Measurements from ENCODE around the gene LRRTM3.

The LRRTM3 gene

DNA sequence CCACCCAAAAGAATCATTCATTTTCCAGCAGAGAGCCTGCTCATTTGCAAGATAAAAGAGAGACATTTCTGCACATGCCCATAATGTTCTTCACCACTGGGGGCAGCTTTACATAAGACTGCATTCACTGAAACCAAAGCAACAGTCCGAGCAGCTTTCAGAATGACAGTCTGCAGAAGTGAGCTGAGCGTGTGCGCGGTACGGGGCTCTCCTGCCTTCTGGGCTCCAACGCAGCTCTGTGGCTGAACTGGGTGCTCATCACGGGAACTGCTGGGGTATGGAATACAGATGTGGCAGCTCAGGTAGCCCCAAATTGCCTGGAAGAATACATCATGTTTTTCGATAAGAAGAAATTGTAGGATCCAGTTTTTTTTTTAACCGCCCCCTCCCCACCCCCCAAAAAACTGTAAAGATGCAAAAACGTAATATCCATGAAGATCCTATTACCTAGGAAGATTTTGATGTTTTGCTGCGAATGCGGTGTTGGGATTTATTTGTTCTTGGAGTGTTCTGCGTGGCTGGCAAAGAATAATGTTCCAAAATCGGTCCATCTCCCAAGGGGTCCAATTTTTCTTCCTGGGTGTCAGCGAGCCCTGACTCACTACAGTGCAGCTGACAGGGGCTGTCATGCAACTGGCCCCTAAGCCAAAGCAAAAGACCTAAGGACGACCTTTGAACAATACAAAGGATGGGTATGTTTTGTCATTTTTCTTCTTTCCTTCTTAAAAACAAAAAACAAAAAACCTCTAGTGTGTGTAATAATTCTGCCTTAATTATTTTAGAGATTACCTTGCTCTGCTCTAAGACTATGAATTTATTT, at the start of gene LRRTM3:
Gene LRRTM3, plus strand, starts transcription at position 141 of the 820 bp plus-strand sequence.
- DNase-seq (ENCODE audit: low read depth in 2 of 3, low spot score in 1 of 3), result peak in 2 of 3 donors; percentile 1

DNA sequence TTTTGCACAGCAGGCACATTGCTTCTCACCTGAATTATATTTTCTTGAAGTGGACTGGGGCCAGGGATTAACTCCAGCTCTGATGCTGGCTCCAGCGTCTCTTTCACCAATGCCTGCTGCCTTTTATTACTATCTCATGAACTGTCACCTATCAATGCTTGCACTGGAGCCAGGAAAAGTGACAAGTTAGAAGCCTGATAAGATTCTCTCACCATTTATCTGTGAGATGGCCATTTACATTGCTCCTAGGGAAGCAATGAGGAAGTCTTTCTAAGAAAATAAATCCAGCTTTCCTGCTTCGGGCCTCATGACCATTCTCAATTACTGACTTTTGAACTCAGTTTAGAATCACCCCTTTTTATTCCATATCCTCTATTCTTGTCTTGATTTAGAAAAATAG, 48.5 kb upstream of the LRRTM3 start:
- DNase-seq (ENCODE audit: low read depth in 2 of 3, low spot score in 1 of 3), result no peak

DNA sequence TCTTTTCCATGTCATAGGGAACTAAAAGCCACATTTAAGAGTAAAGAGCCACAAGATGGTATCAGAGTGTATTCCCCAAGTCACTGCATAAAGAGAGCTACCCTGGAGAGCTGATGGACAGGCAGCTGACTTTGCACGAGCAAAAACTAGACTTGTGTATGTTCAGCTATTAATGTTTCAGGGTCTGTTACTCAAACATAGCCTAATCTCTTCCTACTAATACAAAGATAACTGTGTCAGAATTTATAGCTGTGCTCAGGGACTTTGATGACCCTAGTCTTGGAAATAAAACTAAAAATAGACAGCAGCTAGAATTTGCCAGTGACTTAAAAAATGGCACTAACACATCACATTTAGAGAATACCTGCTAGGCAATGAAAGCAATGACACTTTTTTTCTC, 45.5 kb upstream of the LRRTM3 start:
- DNase-seq (ENCODE audit: low read depth in 2 of 3, low spot score in 1 of 3), result no peak

DNA sequence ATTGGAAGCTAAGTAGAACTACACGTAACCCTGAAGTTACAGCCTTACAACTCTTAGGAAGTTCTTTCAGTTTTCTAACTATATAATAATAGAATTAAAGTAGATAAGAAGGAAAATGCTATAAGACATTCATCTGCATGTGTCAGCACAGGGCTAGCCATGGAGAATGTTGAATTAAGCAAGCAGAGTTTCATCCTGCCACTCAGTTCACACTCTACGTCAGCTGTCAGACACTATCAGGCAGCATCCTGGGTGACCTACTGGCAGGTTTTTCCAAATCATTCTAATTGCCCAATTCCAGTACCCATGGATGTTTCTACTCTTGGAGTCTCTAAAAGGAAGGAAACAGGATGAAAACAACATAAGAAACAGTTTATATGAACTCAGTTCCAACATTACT, 45.0 kb upstream of the LRRTM3 start:
- no peak for DNase-seq (ENCODE audit: low read depth in 2 of 3, low spot score in 1 of 3)

DNA sequence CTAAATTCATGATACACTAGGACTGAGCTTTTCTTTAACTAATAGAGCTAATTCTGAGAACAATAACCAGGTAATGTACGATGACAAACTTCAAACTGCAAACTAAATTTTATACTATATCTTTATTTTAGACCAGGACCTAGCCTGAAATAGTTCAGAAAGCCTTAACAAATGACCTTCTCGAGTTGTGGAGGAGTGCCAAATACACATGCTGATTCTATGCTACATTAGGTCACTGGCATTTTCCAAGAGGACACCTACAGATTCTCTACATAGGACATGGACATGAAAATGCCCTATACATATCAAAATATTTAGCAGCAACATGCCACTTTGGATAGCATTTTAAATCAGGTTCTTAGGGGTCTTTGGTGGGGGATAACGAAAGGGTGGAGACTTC, 44.0 kb upstream of the LRRTM3 start:
- DNase-seq (ENCODE audit: low read depth in 2 of 3, low spot score in 1 of 3), result no peak

DNA sequence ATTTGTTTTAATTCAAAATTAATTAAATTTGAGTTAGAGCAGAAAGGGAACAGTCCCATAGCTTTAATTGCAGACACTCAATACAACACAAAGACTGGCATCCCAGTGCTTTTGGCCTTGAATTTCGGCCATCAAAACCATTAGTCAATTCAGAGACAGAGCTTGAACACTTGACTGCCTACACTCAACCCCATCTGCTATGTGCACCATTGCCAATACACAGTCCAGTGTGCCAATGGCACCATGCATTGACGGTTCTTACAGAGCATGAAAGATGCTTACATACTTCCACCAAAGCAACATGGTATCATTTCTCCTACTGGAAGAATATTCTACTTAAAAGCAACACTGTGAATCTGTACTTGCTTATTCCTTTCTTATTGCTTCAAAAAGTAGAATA, 43.6 kb upstream of the LRRTM3 start:
- DNase-seq (ENCODE audit: low read depth in 2 of 3, low spot score in 1 of 3), result no peak

DNA sequence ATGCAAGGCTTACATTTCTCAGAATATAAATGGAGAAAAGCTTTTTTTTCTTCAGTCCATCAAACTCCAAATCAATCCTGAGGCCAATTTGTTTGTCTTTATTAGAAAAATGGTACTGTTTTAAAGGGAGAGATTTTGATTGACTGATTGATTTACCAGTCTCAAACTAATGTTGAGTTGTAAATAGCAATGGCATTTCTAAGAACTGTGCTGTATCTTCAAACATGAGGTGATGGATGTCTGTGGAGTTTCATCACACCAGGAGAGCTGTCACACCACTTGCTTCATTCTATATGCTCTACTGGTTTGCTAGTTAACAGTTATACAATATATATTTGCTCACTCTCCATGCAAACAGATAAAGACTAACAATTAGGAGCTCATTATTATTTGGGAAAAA, 39.0 kb upstream of the LRRTM3 start:
- no peak for DNase-seq (ENCODE audit: low read depth in 2 of 3, low spot score in 1 of 3)

DNA sequence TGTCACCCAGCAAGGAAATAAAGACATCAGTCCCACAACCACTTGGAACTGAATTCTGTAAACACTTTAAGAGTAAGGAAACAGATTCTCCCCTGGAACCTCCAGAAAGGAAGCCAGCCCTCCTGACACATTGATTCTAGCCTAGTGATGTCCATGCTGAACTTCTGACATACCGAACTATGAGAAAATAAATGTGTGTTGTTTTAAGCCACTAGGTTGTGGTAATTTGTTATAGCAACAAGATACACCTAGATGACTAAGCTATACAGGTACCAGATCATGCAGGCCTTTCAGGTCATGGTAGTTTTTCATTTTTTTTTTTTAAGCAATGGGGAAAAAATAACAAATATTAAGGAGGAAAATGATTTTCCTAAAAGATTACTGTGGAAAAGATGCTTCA, 37.6 kb upstream of the LRRTM3 start:
- no peak for DNase-seq (ENCODE audit: low read depth in 2 of 3, low spot score in 1 of 3)

DNA sequence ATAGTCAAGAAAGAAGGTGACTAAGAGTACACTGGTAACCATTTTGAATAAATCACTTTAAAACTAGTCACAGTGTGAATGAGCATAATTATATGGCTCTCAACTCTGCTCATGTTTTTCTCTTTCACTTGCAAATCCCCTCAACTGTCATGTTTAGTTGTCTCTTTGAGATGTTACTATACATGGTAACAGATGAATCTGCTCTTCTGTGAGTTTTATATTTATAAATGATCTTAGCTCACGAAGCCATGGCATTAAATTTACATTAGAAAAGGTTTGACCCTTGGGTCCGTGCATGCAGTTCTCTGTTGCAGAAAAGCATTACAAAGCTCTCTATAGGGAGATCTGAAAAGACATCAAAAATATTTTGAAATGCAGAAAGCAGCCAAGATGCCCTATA, 33.0 kb upstream of the LRRTM3 start:
- no peak for DNase-seq (ENCODE audit: low read depth in 2 of 3, low spot score in 1 of 3)

DNA sequence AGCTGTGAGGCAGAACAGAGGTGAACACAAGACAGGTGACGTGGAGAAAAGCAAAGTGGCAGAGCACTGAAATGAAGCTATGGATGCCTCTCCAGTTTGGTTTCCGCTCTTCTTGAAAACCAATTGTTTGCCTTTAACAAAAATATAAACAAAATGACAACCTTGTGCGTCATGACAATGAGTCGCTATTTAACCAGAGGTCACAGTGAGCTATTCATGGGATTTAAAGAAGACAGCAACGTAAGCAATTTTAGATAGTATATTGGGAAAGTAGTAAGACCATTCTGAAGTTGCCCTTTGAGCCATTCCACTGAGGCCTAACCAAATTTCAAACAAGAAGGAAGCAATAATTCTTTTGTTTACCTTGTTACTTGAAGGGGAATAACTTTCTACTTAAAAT, 15.2 kb upstream of the LRRTM3 start:
- DNase-seq (ENCODE audit: low read depth in 2 of 3, low spot score in 1 of 3), result no peak

DNA sequence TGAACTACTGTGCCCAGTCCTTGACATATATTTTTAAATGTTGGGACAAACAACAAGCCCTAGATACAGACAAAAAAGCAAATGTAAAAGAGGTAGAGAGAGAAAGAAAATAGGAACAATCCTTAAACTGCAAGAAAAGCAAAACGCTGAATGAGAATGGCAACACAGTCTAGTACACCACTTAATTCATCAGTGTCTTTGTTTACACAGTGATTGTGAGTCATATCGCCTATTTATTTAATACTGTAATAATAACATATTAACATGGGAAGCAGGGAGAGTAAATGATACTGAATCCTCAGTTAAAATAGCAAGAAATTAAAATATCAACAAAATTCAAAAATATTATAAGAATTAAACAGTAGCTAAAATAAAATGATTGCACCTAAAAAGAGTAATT, 9.8 kb upstream of the LRRTM3 start:
- DNase-seq (ENCODE audit: low read depth in 2 of 3, low spot score in 1 of 3), result no peak

DNA sequence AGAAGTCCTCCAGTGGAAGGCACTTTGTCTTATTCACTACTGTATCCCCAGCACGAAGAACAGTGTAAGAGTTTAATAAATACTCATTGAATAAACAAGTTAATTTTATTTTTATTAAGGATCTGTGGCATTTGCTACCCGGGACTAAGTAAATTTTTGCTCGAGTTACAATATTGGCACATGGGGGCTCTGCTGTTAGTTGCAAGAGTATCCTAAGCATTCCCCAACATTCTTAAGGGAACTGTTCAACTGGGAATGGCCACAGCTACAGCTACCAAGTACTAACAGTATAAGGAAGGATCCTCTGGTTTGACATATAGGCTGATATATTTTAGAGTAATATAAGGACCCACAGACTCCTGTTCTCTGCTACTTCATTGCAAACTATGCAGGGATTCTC, 8.7 kb upstream of the LRRTM3 start:
- DNase-seq (ENCODE audit: low read depth in 2 of 3, low spot score in 1 of 3), result no peak

DNA sequence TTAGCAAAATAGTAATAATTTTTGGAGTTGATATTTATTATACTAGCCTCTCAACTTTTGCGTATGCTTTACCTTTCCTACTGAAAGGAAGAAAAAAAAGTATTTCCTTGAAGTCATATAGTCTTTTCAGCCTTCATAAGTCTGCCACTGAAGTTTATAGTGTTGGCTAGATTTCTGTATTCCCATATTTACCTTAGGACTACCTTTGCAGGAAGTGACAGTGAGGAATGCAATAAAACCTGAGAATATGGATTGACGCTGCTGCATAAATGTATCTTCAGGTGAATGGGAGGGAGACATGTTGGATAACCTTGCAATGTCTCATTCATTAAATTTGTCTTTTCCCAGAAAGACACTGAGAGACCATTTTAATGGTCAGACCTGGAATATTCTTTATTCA, 6.6 kb upstream of the LRRTM3 start:
- DNase-seq (ENCODE audit: low read depth in 2 of 3, low spot score in 1 of 3), result no peak

DNA sequence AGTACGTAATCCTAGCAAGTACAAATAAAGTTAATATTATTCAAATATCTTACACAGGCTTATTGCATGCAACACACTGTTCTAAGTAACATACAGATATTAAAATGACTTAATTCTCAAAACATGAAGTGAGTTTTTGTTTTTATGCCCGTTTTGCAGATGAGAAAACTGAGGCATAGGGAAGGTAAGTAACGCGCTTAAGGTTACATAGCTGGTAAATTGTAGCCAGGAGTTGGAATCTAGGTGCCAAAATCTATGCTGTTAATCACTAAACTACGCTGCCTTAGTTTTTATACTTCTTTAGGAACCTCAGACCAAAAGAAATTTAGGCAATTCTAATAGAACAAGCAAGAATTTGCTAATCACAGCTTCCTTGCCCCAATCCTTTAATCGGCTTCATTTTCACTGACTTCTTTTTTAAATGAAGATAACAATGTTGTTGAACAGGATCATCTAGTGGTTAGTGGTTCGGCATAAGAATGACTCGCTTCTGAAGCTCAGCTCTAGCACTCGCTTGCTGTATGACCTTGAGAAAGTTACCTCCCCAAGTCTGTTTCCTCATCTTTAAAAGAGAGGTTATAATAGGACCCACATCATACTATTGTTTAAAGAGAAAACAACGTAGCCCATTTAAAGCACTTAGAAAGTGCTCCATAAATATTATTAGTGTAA, 1.0 kb upstream of the LRRTM3 start:
- no peak for DNase-seq (ENCODE audit: low read depth in 2 of 3, low spot score in 1 of 3)

DNA sequence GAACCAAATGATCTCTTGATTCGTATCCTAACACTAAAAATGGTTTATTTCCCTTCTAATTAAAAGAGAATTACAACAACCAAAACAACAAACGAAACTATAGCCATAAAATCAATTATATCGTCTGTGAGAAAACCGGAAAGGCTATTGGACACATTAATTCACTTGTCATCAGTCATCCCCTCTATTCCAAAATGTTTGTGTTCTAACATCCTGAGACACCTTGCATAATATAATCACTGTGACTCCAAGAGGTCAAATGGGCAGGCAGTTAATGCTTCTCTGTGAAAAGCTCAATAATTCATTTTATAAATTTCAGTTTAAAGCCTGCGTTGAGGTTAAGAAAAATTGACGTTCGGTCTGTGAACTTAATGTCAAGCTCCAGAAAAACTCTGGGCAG, 463 bp upstream of the LRRTM3 start:
- DNase-seq (ENCODE audit: low read depth in 2 of 3, low spot score in 1 of 3), result no peak

DNA sequence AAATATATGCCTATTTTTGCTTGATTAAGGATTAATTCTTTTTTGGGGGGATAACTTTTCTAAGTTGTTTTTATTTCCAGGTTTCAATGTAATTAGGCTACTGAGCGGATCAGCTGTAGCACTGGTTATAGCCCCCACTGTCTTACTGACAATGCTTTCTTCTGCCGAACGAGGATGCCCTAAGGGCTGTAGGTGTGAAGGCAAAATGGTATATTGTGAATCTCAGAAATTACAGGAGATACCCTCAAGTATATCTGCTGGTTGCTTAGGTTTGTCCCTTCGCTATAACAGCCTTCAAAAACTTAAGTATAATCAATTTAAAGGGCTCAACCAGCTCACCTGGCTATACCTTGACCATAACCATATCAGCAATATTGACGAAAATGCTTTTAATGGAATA, 1.0 kb downstream of the LRRTM3 start:
- no peak for DNase-seq (ENCODE audit: low read depth in 2 of 3, low spot score in 1 of 3)

DNA sequence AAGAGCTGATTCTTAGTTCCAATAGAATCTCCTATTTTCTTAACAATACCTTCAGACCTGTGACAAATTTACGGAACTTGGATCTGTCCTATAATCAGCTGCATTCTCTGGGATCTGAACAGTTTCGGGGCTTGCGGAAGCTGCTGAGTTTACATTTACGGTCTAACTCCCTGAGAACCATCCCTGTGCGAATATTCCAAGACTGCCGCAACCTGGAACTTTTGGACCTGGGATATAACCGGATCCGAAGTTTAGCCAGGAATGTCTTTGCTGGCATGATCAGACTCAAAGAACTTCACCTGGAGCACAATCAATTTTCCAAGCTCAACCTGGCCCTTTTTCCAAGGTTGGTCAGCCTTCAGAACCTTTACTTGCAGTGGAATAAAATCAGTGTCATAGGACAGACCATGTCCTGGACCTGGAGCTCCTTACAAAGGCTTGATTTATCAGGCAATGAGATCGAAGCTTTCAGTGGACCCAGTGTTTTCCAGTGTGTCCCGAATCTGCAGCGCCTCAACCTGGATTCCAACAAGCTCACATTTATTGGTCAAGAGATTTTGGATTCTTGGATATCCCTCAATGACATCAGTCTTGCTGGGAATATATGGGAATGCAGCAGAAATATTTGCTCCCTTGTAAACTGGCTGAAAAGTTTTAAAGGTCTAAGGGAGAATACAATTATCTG, 1.6 kb downstream of the LRRTM3 start:
- no peak for DNase-seq (ENCODE audit: low read depth in 2 of 3, low spot score in 1 of 3)

DNA sequence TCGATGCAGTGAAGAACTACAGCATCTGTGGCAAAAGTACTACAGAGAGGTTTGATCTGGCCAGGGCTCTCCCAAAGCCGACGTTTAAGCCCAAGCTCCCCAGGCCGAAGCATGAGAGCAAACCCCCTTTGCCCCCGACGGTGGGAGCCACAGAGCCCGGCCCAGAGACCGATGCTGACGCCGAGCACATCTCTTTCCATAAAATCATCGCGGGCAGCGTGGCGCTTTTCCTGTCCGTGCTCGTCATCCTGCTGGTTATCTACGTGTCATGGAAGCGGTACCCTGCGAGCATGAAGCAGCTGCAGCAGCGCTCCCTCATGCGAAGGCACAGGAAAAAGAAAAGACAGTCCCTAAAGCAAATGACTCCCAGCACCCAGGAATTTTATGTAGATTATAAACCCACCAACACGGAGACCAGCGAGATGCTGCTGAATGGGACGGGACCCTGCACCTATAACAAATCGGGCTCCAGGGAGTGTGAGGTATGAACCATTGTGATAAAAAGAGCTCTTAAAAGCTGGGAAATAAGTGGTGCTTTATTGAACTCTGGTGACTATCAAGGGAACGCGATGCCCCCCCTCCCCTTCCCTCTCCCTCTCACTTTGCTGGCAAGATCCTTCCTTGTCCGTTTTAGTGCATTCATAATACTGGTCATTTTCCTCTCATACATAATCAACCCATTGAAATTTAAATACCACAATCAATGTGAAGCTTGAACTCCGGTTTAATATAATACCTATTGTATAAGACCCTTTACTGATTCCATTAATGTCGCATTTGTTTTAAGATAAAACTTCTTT, 2.3 kb downstream of the LRRTM3 start:
- DNase-seq (ENCODE audit: low read depth in 2 of 3, low spot score in 1 of 3), result no peak

DNA sequence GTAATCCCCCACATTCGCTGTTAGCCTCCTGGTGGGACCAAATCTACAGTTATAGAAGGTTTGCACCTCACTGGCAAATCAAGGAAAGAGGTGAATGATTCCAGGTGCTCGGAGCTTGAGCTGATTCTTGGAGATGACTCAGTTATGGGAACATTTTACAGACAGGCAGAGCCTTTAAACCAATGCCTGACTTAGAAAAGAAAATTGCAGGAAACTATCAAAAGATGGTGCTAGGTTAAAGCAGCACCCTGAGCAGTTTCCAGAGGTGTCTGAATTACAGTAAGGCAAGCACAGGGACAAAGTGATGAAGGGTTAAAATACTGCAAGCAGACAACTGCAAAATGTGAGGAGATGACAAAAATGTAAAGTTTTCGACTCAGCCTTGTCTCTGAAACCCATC, 2.9 kb downstream of the LRRTM3 start:
- no peak for DNase-seq (ENCODE audit: low read depth in 2 of 3, low spot score in 1 of 3)

DNA sequence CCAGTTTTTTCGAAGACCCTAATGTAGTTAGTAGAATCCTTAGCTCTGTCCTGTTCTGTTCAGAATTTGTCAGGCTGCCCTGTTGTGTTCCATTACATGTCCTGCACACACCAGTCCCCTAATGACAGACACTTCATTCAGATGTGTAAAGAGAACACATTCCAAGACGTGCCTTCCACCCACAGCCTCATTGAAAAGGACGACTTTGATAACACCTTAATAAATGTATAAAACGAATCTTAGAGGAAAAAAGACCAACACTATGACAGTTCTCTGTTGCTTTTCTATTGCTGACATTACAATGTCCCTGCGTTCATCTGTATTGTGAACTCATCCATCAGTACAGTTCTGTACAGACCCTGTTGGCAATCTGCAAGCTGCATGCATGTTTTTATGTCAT, 3.5 kb downstream of the LRRTM3 start:
- DNase-seq (ENCODE audit: low read depth in 2 of 3, low spot score in 1 of 3), result no peak

DNA sequence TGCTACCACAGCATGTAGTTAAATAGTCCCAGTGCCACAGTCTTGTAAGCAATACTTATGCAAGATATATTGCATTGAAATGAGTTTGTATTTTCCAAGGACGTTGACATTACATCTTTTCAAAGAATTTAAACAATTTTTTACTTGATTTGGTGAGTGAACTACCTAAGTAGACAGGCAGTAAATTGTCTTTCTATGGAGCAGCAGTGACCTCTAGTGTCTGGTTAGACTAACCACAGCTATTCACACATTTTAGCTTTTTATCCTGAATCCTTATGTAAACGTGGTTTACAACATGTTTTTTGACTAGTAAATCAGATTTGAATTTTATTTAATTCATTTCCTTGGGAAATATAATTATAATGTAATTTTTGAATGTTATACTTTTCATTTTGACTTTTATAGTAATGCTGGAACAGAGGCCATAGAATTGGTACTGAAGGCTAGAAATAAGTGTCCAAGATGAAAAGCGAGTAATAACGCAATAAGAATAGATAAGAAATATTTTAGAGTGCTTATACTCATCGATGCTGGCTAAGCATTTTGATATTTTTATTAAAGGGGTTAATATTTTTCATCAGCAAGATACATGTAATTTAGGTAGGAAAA, 5.6 kb downstream of the LRRTM3 start:
- DNase-seq (ENCODE audit: low read depth in 2 of 3, low spot score in 1 of 3), result peak in 1 of 3 donors; percentile 19

Measured in stimulated activated CD4-positive, alpha-beta T cell treated with anti-CD3 and anti-CD28 coated beads, Interleukin-12 subunit alpha, Interleukin-12 subunit beta, amount 100 ng/mL, for 48 hours (primary cell).